ENCODE results near the gene EIF2B1.

EIF2B1 gene

GRCh38 chr12:123633379-123634141, at the start of gene EIF2B1, which contains the start of gene GTF2H3:
Gene EIF2B1, minus strand, starts transcription at chr12:123633686. Its CDS starts 129 bp downstream, at chr12:123633557.
Gene GTF2H3, plus strand, starts transcription at chr12:123633829. Its CDS starts 31 bp downstream, at chr12:123633860.
- DNase-seq: peak; percentile 96

- DNase-seq: no peak
These were observed 48.1 kb upstream of the EIF2B1 start for GRCh38 chr12:123681605-123682004.

GRCh38 chr12:123678981-123679380, 45.5 kb upstream of the EIF2B1 start:
- no peak for DNase-seq

- DNase-seq: no peak
These were observed 43.3 kb upstream of the EIF2B1 start for GRCh38 chr12:123676616-123677320.

- DNase-seq: no peak
These were observed 42.0 kb upstream of the EIF2B1 start for GRCh38 chr12:123675436-123675835.

GRCh38 chr12:123671876-123672275, 38.4 kb upstream of the EIF2B1 start:
- DNase-seq: no peak

GRCh38 chr12:123670882-123671728, 37.6 kb upstream of the EIF2B1 start, which contains the start of gene TCTN2:
Gene TCTN2, plus strand, starts transcription at chr12:123671113. Its CDS starts 128 bp downstream, at chr12:123671241.
- DNase-seq: peak; percentile 95

- no peak for DNase-seq
These were observed 34.3 kb upstream of the EIF2B1 start for GRCh38 chr12:123667771-123668170.

GRCh38 chr12:123659996-123660727, 26.7 kb upstream of the EIF2B1 start:
- DNase-seq: no peak

- no peak for DNase-seq
These were observed 23.7 kb upstream of the EIF2B1 start for GRCh38 chr12:123657211-123657610.

GRCh38 chr12:123656392-123656791, 22.9 kb upstream of the EIF2B1 start:
- no peak for DNase-seq

GRCh38 chr12:123655420-123655819, 21.9 kb upstream of the EIF2B1 start:
- DNase-seq: no peak

GRCh38 chr12:123654129-123654701, 20.7 kb upstream of the EIF2B1 start:
- DNase-seq: no peak

GRCh38 chr12:123648401-123648800, 14.9 kb upstream of the EIF2B1 start:
- no peak for DNase-seq

- DNase-seq: no peak
These were observed 12.4 kb upstream of the EIF2B1 start for GRCh38 chr12:123645878-123646277.

- no peak for DNase-seq
These were observed 11.9 kb upstream of the EIF2B1 start for GRCh38 chr12:123645380-123645779.

- DNase-seq: no peak
These were observed 10.4 kb upstream of the EIF2B1 start for GRCh38 chr12:123643911-123644310.

- DNase-seq: no peak
These were observed 666 bp upstream of the EIF2B1 start for GRCh38 chr12:123634142-123634561.

- no peak for DNase-seq
These were observed 11.6 kb downstream of the EIF2B1 start for GRCh38 chr12:123621619-123622530.

GRCh38 chr12:123621101-123621500, 12.4 kb downstream of the EIF2B1 start:
- no peak for DNase-seq

- no peak for DNase-seq
These were observed 15.9 kb downstream of the EIF2B1 start for GRCh38 chr12:123617580-123617979.
